Femur (tissue), 1 donor: ENCODE results near the gene PMEPA1.

Experiments
- DNase-seq: peaks from one replicate; pipeline ENCODE4 v3.0.0-alpha.2; 2017

The PMEPA1 gene

DNA sequence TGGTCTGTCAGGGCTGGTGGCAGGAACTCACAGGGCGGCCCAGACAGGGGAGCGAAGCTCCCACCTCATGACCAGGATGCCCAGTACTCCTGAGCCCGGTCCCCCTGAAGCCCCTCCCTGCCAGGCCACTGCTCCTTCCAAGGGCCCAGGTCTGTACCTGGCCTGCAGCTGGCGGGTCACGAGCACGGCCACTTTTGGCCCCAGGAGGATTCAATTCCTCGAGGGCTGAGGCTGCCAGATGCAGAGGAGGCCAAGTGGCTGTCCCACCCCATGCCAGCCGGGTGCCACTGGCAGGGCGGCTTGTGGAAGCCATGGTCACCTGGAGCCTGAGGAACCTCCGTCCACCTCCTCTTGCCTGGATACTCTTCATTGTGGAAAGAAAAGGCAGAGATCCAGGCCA, 17.4 kb downstream of the PMEPA1 start:
- DNase-seq, result no peak

DNA sequence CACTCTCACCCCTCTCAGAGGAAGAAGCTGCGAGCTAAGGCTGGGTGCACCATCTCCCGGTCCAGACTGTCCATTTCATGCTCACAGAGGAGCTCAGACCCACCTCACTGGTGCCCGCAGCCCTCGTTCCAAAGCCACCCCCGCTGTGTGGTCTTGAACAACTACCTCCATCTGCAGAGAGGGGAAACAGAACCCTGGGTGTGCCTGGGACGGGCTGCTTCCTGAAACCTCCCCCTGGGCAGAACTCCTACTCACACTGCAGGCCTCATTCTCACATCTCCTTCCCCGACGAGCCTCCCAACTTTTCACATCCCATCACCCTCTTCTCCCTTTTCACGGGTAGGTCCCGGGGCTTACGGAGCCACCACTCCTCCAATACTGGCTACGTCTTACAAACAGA, 18.1 kb downstream of the PMEPA1 start:
- no peak for DNase-seq

DNA sequence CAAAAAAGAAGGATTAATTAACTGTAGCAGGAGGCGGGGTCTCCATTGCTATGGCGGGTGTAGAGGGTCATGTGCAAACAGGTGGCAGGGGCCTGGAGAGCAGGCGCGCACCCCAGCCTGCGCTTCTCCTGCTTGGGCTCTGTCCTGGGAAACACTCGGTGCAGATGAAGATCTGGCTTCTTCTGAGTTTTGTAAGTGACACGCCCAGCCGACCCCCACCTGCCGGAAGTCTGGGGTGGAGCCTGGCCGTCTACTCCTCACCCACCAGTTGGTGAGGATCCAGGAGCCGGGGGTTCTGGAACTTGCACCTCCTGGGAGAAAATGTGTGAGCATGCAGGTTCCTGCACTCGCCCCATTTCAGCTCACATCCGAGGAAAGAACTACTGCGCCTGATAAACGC, 19.3 kb downstream of the PMEPA1 start:
- no peak for DNase-seq

DNA sequence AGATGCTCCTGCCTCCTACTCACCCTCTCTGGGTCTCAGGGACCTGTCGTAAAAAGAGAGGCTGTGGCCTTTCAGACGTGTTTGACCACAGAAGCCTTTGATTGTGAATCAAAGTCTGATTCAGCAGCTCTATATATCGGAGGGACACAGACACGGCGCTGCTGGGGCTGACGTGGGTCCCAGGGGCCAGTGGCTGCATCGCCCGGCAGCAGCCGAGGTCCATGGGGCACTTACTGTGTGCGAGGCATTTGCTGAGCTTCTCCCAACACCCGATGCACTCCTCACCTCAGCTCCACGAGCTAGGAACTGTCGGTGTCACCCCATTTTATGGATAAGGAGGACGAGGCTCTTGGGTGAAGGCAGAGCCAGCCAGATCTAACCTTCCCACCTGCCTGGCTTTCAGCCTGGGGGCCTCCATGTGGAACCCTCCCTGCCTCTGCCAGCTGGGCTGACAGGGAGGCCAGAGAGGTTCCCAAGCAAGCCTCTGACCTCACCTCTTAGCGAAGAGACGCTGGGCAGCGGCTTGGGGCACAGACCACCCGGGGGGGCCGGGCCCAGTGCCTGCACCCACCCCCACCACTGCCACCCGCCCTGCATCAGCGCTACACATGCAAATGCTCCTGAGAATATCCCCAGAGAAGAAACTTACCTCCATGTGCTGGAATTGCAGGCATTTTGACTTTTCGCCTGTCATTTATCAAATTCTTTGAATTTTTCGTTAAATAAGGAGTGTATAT, 19.9 kb downstream of the PMEPA1 start:
- no peak for DNase-seq

DNA sequence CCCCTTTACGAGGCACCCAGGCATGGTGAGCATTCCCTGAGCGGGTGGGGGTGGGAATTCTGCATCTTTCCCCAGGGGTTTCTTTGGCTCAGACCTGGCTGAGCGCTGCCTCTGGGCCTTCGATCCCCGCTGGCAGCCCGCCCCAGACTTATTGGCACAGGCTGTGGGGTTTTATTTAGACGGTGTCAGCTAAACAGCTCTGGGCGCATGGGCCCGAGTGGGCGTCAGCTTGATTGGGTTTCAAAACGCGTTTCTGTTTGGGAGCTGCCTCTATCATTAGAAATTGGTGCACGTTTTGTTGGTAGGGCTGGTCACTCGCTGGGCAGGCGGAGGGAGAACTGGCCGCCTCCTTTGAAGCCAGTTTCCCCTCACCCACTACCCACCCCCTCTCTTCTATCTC, 21.0 kb downstream of the PMEPA1 start:
- peak; percentile 66 for DNase-seq

DNA sequence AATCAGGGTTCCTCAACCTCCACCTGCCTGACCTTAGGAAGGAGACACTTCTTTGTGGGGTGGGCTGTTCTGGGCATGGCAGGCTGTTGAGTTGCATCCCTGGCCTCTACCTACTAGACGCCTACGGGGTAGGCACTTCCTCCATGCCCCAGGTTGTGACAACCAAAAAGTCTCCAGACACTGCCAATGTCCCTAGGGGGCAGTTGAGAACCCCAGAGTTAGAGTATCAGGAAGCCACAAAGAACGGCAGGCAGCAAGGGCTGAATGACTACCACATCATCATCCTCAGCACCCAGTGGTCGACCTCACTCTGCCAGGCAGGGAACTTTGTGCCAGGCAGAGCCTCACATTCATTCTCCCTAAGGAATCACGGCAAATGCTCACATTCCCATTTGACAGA, 21.5 kb downstream of the PMEPA1 start:
- DNase-seq, result no peak

DNA sequence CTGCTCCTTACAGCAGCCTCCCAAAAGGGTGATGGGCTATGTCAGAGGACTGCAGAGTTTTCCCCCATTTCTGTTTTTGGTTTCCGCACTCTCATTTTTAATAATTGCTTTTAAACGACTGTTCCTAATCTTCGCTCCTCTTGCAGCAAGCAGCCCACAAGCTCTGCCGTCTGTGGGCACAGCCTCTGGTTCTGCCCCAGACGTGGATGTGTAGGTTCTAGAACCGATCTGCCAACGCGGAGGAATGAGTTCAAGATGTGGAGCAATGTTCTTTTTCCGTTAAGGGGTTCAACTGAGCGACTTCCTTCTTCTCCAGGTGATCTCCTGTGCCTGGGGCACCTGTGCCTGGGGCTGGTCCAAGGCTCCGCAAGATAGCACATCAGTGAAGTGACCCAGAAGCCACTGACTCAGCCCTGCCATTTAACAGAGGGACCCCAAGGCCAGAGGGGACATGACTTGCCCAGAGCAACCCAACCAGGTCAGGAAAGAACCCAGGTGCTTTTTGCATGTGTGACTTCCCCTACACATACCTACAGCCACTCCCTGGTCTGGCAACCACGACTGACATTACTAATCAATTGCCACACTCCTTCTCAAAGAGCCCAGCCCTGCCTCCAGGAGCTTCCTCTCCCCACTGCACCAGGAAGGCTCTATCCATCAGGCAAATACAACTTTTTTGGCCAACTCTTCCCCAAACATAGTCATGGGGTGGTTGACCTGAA, 22.7 kb downstream of the PMEPA1 start:
- no peak for DNase-seq

DNA sequence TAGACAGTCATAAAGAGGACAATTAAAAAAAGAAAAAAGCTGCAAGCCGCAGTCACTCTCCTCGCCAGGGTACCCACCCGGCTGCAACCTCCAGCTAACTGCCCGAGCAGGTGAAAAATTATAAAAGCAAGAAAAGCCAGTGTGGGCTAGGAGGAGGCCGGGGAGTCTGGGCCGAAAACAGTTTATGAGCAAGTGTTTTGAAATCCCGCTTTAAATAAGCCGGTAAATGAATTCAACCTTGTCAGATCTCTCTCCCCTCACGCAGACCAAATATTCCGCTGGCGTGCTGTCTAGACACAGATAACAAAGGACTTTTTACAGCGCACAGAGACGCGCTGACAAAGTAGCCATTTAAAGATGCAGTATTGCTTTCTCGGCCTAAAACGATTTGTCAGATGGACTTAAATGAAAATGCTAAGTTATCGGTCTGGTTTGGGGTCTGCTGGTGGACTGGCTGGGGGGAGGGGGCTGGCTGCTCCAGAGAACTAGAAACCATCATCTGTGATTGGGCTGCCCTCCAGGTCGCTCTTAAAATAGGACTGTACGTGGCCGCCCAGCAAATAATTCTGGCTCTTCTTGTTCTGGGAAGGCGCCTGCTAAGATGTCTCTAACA, 24.6 kb downstream of the PMEPA1 start:
- no peak for DNase-seq

DNA sequence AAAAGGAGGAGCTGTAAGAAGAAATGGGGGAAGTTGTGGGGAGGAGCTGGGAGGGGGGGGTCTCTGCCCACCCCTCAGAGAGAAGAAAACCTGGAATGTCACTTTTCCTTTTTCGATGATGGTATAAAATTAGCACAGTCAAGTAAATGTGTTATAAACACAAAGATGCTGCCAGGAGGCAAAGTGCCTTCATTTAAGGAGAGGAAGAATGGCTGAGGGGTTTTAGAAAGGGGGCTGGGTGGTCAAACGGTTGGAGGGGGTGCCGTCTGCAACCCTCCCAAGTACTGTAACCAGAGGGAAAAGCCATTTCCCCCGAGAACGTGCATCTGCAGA, 25.0 kb downstream of the PMEPA1 start:
- DNase-seq, result no peak

DNA sequence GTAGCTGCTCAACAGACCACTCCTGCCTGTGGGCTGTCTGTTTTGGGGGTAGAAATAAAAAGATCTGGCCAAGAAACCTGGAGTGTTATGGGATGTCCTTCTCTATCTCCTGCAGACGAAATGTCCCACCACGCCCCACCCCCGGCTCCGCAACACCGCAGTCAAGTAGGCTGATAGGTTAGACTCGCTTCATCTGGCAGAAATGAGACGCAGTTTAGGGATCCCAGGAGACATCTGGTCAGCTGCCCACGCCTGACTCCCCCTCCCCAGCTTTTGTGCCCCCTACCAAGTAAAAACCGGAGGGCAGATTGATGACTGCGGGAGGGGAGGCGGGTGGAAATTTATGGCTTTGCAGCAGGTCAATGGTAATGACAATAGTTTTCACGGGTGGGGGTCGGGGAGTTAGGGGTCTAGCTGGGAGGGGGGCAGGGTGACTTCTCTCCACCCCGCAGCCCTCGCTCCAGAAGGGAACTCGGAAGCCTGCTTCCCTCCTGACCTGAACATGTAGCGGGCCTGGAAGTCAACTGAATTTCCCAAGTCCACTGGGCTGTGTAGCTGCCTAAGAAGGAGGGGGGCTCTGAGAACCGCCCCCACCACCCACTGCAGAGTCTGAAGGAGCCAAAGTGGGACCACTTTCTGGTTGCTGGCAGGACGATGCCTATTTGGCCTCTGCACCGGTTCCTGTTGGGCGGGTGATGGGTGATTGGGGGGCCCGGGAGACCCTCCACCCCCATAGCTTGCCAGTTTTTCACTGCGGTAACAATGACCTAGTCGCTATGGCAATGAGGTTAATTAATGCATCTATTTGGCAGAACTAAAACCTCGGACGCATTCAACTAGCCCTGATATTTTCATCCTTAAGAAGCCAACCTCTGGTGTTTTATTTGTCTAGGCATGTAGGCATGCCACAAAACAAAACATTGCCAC, 25.7 kb downstream of the PMEPA1 start:
- DNase-seq, result no peak

DNA sequence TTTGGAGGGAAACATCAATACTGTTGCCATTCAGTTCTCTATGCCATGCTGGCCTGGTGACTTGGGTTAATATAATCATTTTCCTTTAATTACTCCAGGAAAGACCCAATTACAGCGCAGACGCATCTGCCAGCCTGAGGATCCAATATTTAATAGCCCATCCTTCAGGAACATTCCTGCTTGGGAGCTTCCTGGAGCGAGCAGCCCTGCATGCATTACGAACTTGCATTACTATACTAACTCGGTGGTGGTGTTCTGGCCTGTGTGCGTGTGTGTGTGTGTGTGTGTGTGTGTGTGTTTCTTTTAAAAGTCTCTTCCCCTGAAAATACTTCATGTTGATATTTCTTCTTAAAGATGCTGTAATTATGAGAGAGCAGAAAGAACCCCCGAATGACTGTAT, 26.5 kb downstream of the PMEPA1 start:
- DNase-seq, result no peak

DNA sequence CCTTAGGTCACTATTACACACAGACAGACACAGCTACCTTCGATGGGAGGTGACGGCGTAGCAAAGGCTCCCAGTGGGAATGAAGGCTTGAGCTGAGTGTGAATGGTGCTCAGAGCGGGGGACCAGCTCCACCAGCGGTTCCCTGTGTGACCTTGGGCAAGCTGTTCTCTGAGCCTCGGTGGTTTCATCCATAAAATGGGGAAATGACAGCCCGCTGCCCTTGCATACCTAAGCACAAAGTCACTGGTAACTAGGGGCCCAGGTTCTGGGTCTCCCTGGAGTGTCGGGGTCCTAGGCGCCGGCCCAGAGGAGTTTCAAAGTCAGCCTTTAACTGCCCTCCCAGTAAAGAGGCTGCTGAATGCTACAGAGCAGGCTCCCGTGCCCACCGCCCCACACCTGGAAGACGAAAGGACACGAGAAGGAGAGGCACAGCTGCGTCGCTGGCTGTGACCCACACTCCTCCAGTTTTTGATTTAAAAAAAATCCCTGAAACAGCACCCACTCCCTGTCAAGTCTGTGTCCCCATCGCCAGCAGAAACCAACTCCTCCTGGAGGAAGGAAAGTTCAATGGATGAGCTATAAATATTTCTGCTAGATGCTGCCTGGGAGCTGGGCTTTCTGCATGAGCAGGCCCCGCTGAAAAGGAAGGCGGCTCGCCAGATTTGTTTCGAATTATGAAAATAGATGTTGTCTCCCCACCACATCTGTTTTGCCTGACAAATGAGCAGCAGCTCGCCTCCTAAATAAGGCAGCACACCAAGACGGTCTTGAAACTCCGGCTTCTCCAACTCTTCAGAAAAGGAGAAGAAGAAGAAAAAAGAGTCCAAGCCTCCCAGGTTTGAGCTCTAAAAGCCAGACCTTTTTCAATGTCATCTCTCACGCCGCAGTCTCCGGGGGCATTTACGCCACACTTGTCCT, 27.4 kb downstream of the PMEPA1 start:
- peak; percentile 73 for DNase-seq

DNA sequence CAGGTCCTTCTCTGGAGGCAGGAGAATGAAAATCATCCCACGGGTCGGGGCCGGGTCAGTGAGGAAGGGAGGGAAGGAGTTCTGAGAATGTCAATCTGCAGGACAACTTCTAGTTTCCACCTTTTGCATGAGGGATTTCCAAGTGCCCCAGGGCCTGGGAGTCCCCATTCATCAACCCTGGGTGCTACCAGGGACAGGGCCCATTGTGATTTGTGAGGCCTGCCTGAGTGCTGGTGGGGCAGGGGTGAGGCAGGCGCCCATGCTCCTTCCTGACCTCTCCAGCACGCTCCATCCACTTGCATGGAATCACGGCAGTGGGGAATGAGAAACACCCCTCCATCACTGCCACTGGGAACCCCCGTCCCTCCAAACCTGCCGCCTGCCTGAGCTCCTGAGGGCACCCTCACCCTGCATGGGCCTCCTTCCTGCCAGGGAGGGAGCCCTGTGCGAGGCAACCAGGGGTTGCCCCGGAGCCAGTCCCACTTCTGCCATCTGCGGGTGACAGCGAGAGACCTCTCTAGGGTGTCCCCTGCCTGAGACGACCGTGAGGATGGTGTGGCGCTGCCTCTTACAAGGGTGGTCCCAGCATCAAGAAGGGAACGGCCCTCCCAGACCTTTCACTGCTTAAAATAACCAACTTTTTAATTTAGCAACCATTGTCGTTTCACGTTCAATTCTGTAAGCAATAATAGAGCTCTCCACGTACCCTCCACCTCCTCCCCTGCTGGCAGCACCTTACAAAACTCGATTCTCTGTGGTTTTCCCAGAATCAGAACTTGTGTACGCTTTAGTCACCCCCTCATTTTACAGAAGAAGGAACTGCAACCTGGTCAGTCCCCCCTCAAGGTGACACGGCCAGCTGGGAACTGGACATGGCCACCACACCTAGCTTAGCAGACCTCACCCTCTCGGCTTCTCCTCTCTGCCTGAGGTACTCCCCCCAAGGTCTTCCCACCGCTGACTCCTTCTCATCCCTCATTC, 28.6 kb downstream of the PMEPA1 start:
- no peak for DNase-seq

DNA sequence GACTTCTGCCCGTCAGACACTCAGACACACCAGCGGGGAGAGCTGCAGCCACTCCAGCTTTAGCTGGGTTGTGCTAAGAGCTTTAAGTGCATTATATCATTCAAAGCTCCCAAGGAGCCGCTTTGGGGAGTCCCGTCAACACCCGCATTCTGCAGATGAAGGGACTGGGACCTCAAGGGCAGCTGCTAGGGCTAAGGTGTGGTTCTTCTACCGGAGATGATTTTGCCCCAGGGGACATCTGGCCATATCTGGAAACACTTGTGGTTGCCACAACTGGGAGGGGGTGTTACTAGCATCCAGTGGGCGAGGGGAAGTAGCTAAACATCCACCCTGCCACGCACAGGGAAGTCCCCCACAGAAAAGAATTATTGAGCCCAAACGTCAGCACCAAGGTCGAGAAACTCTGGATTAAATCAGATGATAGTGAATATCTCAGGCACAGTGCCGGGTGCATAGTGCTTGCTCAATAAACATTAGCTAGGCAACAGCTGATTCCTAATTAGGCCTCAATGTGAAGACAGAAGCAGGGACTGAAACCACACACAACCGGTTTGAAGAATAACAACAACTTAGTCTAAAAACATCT, 29.6 kb downstream of the PMEPA1 start:
- DNase-seq, result no peak

DNA sequence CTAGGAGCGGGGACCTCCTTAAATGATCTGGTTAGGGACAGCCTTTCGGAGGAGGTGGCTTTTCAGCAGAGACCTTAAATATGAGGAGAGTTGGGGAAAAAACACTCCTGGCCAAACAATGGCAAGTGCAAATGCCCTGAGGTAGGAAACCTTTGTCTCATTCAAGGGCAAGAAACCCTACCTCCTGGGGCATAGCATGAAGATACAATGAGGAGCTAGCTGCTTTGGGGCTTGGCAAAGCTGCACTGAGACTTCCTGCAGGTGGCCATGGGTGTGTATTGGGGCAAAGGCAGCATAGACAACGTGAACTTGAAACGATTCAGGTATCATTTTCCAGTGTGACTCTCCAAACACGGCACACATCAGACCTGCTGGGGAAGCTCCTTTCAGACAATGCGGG, 30.7 kb downstream of the PMEPA1 start:
- no peak for DNase-seq

DNA sequence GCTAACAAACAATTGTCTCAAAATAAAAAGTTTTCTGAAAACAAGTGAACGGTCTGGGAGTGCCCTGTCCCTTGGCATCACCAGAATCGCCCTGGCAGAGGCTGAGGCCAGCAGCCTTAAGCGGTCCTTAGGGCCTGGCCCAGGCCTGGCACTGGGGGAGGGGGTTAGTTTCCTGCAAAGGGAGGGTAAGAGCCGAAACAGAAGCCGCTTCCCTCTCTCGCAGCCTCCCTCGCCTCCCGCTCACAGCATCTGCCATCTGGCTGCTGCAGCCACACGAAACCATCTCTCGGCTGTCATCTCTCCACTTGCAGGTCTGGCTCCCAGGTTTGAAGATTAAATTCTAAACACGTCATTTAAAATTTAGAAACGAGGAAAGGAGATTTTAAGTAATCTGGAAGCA, 31.5 kb downstream of the PMEPA1 start:
- no peak for DNase-seq

DNA sequence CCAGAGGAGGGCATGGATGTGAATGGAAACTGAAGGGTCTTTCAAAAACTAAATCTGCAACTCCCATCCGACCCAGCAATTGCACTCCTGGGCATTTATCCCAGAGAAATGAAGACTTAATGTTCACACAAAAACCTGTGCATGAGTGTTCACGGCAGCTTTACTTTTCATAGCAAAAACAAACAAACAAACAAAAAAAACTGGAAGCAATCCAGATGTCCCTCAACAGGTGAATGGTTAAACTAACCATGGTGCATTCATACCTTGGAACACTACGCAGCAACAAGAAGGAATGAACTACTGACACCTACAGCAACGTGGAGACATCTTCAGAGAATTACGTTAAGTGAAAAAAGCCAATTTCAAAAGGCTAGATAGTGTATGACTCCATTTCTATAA, 32.2 kb downstream of the PMEPA1 start:
- DNase-seq, result no peak

DNA sequence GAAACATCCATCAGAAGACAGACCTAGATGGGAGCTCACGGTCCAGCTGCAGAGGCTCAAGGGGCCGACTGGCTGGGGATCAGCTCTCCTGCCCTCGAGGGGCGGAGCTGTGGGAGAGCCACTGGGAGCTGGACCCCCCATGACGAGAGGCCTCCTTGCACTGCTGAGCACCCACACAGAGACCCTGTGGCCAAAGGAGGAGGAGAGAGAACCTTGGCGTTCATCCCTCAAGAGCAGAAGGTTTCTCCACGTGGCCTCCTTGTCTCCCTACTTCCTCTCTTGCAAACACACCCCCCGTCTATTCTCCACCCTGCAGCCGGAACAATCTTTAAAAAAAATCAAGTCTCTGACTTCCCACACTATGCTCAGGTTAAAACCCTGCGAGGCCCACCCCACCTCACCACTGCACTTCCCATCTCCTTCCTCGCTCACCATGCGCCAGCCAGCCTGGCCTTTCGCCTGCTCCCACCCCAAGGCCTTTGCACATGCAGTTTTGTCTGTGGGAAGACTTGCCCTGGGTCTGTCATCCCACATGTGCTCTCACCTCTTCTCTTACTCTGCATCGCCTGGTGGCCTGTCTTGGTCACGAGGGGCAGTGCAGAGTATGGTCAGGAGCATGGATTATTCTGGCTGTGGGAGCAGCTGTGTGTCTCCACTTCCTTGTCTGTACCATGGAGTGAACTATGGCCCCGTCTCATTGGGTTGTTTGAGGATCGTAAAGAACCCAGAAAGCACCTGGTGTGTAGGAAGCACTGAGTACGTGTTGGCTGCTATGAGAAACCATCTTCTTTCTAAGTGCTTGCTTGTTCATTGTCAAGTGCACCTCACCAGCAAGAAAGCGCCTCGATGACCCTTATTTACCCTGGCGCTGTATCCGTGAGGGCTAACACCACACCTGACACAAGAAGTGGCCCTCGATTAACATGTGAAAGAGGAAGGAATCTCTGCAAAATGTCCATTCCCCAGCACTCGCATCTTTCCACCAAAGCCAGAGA, 32.9 kb downstream of the PMEPA1 start:
- DNase-seq, result no peak

DNA sequence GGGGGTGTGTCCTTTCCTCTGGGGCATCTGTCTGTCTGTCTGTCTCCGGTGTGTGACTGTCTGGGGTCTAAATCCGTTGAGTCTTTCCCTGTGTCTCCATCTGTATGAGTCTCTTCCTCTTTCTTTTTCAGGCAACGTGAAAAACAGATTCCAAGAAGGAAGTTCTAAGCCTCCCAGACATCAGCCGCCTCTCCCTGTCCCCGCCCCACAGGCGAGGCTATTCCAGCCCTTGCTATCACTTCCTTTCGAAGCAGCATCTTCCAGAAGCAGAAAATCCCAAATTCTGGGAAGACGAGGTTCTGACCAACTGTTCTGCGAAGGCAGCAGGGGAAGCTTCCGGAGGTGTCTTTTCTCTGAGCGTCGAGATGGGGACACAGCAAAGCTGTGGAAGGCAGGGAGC, 34.0 kb downstream of the PMEPA1 start:
- no peak for DNase-seq
